SH-SY5Y (cell line): Measurements from ENCODE around the gene CACNA1S.

Experiments
- GATA2 ChIP-seq: IDR thresholded peaks from 2 replicates; pipeline ENCODE4 v1.6.1; 2011; ENCODE audit warnings: mild to moderate bottlenecking, low read depth, low read length
- GATA3 ChIP-seq: IDR thresholded peaks from 2 replicates; pipeline ENCODE4 v1.6.1; 2011; ENCODE audit warnings: low read depth, mild to moderate bottlenecking, low read length, moderate library complexity

The CACNA1S gene

GRCh38 chr1:201115390-201115937 lies 3.2 kb upstream of the CACNA1S start:
- TF ChIP-seq GATA2 (no peak), GATA3 (no peak)

- TF ChIP-seq GATA2, result no peak
- no peak for TF ChIP-seq GATA3
These were observed 2.3 kb upstream of the CACNA1S start for GRCh38 chr1:201114245-201115131.

- no peak for TF ChIP-seq GATA3
- no peak; the same call in 1 of the 2 replicates for TF ChIP-seq GATA2
These were observed 1.4 kb upstream of the CACNA1S start for GRCh38 chr1:201113451-201114244.

GRCh38 chr1:201112926-201113325 lies 700 bp upstream of the CACNA1S start:
- TF ChIP-seq GATA3, result no peak
- TF ChIP-seq GATA2, result no peak

GRCh38 chr1:201111672-201112071 lies 554 bp downstream of the CACNA1S start:
- TF ChIP-seq GATA3 (no peak), GATA2 (no peak)

GRCh38 chr1:201111156-201111555 lies 1.1 kb downstream of the CACNA1S start:
- TF ChIP-seq GATA3 (no peak), GATA2 (no peak)

- TF ChIP-seq GATA2, result no peak
- TF ChIP-seq GATA3, result no peak
These were observed 1.6 kb downstream of the CACNA1S start for GRCh38 chr1:201110616-201111015.

GRCh38 chr1:201110138-201110537 lies 2.1 kb downstream of the CACNA1S start:
- TF ChIP-seq GATA3 (no peak), GATA2 (no peak)

GRCh38 chr1:201109651-201110050 lies 2.6 kb downstream of the CACNA1S start:
- TF ChIP-seq GATA2 (no peak), GATA3 (no peak)

- no peak for TF ChIP-seq GATA2
- TF ChIP-seq GATA3, result no peak
These were observed 3.6 kb downstream of the CACNA1S start for GRCh38 chr1:201108614-201109013.

GRCh38 chr1:201105688-201106087 lies 6.5 kb downstream of the CACNA1S start:
- TF ChIP-seq GATA2, result no peak
- TF ChIP-seq GATA3, result no peak

- TF ChIP-seq GATA2, result no peak
- no peak for TF ChIP-seq GATA3
These were observed 8.1 kb downstream of the CACNA1S start for GRCh38 chr1:201104141-201104540.

- TF ChIP-seq GATA3 (no peak), GATA2 (peak; percentile 24; the same call in 1 of the 2 replicates)
These were observed 8.6 kb downstream of the CACNA1S start for GRCh38 chr1:201103666-201104065.
